TTC549 (cell line): ENCODE data around the gene PRSS48.
"Not testable (repeated sequence)": the region's sequence is repeated elsewhere in the genome, so short reads cannot be mapped to it uniquely, and the experiment has no call there.

Experiments
- FAIRE-seq: peaks from 2 replicates; lab custom pipeline; 2012; peaks lifted over from hg19 to GRCh38; lab: Jason Lieb, UNC

The PRSS48 gene

DNA sequence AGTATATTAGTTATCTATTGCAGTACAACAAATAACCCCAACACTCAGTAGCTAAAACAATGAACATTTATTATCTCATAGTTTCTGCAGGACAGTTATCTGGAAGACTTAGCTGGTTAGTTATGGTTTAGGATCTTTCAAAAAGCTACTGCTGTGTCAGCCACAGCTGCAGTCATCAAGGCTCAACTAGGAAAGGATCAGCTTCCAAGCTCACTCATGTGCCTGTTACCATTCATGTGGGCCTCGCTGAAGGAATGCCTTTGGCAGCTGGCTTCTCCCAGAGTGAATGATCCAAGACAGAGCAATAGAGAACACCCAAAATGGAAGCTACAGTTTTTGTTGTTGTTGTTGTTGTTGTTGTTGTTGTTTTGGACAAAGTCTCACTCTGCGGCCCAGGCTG, 13.5 kb upstream of the PRSS48 start:
- FAIRE-seq, result no peak

DNA sequence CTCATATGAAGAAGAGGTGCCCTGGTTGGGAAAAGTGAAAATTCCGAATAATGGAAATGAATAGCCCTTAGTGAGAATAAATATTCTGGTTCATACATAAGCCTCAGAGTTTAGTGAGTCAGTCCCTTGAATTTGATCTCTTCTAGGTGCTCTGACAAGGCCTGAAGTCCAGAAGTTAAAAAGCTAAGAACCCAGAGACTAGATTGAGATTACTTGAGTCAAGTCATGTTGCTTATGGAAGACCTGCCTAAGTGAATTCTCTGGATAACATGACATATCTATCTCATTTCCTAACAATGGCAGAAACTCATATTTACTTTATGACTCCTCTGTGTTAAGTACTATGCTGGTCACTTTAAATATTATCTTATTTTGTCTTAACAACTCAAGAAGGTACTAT, 10.5 kb upstream of the PRSS48 start:
- no peak for FAIRE-seq

DNA sequence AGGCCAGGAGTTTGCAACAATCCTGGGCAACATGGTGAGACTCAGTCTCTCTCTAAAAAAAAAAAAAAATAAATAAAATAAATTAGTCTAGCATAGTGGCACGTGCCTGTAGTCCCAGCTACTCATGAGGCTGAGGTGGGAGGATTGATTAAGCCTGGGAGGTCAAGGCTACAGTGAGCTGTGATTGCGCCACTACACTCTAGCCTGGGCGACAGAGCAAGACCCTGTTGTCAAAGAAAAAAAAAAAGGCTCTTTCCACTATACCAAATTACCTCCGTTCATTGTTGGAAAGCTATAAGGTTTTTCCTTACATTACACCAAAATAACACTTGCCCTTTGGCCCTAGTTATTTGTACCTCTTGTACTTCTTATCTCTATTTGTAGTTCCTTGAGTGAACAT, 9.9 kb upstream of the PRSS48 start:
- FAIRE-seq, result no peak

DNA sequence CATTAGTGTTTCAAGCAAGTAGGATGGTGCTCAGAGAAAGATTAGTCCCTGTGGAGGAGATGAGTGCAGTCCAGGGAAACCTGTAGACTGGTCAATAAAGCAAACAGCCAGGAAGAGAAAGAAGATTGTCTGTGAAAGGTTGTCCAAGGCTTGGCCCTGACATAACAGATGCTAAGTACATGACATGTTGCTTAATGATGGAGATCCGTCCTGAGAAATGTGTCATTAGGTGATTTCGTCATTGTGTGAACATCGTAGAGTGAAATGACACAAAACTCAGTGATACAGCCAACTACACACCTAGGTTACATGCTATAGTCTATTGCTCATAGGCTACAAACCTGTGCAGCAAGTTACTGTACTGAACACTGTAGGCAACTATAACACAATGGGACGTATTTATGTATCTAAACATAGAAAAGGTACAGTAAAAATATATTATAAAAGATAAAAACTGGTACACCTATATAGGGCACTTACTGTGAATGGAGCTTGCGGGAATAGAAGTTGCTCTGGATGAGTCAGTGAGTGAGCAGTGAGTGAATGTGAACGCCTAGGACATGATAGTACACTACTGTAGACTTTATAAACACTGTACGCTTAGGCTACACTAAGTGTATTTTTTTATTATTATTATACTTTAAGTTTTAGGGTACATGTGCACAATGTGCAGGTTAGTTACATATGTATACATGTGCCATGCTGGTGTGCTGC, 9.0 kb upstream of the PRSS48 start:
- FAIRE-seq, result no peak

DNA sequence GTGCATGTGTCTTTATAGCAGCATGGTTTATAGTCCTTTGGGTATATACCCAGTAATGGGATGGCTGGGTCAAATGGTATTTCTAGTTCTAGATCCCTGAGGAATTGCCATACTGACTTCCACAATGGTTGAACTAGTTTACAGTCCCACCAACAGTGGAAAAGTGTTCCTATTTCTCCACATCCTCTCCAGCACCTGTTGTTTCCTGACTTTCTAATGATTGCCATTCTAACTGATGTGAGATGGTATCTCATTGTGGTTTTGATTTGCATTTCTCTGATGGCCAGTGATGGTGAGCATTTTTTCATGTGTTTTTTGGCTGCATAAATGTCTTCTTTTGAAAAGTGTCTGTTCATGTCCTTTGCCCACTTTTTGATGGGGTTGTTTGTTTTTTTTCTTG, 8.1 kb upstream of the PRSS48 start:
- not testable (repeated sequence) for FAIRE-seq

DNA sequence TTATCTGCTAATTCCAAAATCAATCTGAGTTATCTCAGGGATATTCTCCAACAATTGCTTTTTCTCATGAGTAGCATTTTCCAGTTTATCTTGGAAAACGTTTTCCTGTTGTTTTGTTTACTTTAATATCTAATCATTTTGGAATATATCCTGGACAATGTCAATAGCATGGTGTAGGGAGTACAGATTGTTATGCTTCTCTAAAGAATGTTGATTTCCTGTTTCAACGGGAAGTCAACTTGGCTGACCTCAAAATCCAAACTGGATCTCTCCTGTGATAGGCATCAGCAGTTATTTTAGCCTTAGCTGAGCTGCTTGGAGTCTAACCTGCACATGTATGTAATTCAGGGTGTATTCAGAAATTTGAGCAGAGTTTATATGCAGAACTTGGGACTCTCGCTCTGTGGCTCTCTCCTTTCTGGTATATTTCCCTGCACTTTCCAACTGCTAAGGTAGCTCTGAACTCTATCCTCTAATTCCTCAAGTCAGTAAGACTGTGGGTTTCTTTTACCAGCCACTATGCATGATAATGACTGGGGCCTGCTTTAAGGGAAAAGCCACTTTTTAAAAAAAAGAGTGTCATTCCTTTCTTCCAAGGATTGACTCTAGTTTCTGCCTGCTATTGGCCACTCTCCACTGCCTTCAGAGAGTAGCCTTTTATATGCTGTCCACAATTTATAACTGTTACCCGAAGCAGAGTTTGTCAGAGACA, 7.7 kb downstream of the PRSS48 start:
- FAIRE-seq, result no peak

DNA sequence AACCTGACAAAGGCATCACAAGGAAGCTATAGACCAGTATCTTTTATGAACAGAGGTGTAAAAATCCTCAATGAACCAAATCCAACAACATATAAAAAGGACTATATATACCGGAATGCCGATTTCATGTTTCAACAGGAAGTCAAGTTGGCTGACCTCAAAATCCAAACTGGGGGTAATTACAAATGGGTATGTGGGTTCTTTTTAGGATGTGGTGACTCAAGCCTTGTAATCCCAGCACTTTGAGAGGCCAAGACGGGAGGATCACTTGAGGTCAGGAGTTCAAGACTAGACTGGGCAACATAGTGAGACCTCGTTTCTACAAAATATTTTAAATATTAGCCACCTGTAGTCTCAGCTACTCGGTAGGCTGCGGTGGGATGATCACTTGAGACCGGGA, 10.4 kb downstream of the PRSS48 start:
- no peak for FAIRE-seq

DNA sequence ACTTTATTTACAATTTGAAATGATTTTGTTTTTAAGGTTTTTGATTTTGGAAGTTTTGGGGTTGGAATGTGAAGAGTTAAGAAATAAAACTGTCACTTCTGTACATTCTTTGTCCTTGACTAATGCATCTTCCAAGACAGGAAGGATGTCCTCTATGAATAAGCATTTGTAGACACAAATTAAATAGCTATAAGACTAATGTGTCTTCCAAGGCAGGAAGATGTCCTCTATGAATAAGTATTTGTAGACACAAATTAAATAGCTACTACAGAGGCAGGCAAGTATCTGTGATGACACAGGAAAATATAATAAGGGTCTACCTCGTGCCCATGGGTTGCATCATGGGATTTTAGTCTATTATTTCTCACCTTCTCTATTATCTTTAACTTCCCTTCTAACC, 14.5 kb downstream of the PRSS48 start:
- FAIRE-seq, result no peak

DNA sequence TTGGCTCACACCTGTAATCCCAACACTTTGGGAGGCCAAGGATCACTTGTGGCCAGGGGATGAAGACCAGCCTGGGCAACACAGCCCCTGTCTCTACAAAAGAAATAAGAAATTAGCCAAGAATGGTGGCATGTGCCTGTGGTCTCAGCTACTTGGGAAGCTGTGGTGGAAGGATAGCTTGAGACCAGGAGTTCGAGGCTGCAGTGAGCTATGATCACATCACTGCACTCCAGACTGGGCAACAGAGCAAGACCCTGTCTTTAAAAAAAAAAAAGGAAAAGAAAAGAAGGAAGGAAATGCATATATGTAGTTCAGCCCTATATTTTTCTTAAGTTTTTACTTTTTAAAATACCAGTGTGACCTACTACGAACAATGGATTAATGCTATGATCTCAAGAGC, 15.1 kb downstream of the PRSS48 start:
- no peak for FAIRE-seq

DNA sequence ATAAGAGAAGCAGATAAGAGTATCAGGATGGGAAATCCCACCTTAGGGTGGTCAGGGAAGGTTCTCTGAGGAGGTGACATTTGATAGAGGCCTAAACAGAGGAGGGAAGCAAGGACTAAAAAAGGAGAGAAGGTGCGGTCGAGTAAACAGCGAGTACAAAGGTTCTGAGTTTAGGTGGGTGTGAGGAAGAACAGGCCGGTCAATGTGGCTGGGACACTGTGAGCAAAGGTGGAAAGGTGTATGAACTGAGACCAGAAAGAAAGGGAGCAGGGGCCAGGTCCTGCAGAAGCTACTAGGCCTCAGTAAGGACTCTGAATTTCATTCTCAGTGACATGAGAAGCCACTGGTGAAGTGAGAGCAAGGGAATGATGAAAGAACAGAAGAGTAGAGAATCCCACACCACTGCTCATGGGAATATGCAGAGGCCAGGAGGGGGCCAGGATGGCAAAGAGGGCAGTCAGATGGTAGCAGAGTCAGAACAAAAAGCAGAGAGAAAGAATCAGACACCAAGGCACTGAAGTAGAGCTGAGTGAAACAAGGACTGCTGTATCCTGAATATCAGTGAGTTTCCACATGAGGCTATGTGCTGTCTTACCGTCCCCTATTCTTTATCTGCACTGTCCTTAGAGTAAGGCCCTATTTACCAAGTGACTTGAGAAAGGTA, 18.0 kb downstream of the PRSS48 start:
- no peak for FAIRE-seq

DNA sequence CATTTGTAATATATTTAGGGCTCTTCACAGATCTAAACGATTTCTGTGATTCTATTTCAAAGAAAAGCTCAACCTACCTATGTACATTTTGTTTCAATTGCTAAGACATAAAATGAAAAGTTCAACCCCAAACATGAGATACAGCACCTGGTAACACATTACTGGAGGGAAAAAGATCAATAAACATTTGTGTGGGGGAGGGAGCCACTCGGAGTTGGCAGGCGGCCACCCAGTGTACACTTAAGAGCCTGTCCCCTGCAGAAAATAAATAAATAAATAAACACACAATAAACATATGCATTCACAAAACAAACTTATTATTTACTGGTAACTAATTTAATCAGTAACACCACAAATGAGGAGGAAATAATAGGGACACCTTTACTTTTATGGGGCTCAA, 19.3 kb downstream of the PRSS48 start:
- FAIRE-seq, result no peak

DNA sequence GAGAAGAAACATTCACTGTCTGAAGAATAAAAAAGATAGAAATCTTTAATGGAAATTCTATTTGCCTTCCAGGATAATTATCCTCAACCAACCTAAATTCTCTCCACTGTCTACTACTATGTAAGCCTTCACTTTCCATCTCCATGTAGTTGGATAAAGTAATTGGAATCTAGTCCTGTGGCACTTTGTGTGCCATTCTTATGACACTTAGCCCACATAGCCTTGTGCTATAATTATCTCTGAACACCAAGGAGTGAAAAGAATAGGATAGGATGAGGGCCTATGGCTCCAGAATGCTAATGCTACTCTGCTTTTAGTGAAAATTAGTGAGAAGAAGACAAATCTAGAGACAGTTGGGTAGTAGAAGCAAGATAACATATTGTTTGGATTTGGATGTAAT, 20.2 kb downstream of the PRSS48 start:
- no peak for FAIRE-seq

DNA sequence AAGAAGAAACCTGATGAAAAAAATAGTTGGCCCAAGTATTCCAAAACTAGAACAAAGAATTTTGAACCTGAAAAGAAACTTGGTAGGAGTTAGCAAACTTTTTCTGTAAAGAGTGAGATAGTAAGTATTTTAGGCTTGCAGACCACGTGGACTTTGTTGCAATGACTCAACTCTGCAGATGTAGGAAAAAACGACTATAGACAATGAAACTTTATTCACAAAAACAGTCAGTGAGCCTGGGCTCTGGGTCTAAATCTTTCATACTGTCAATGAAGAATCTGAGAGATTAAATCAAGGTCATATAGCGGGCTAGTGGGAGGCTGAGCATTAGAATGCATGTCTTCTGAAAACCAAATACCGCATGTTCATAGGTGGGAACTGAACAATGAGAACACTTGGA, 25.5 kb downstream of the PRSS48 start:
- no peak for FAIRE-seq

DNA sequence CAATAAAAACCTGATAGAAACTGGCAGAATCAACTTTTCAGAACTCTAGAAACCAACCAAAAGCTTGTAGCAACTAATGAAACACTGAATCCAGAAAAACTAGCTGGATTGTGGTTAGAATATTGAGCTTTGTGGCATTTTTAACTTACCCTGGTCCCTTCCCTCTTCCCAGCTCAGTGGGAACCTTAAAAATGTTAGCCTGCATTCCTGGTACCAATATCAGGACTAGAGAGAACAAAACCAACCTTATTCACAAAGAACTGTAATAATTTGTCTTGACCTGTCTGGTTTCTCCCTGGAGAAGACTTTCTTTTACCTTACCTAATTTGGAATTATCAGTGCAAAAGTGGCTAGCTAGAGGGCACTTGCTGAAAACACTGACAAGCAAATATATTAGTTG, 27.3 kb downstream of the PRSS48 start:
- FAIRE-seq, result no peak

DNA sequence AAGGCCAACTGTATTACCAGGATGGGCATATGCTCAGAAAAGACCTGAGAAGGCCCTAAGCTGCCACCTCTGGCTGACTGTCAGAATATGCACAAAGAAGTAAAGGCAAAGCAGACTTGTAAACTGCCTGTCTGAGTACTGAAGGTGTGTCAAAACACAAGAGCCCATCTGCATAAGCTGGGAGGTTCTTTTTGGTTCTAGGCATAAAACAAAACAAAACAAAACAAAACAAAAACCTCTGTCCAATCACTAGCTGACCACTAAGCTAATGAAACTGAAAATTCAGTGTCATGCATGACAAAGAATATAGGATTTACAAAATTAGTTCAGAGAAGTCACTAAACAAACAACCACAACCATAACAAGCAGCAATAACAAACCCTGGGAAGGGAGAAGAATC, 27.8 kb downstream of the PRSS48 start:
- no peak for FAIRE-seq

DNA sequence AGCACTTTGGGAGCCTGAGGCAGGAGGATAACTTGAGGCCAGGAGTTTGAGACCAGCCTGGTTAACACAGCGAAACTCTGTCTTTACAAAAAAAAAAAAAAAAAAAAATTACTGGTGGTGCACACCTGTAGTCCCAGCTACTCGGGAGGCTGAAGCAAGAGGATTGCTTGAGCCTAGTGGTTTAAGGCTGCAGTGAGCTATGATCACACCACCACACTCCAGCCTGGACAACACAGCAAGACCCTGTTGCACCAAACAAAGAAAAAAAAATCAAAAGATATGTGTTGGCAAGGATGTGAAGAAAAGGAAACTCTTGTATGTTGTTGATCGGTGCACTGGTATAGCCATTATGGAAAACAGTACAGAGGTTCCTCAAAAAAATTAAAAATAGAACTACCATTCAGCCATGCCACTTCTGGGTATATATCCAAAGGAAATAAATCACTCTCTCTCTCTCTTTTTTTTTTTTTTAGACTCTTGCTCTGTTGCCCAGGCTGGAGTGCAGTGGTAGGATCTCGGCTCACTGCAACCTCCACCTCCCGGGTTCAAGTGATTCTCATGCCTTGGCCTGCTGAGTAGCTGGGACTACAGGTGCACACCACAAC, 33.3 kb downstream of the PRSS48 start:
- no peak for FAIRE-seq

DNA sequence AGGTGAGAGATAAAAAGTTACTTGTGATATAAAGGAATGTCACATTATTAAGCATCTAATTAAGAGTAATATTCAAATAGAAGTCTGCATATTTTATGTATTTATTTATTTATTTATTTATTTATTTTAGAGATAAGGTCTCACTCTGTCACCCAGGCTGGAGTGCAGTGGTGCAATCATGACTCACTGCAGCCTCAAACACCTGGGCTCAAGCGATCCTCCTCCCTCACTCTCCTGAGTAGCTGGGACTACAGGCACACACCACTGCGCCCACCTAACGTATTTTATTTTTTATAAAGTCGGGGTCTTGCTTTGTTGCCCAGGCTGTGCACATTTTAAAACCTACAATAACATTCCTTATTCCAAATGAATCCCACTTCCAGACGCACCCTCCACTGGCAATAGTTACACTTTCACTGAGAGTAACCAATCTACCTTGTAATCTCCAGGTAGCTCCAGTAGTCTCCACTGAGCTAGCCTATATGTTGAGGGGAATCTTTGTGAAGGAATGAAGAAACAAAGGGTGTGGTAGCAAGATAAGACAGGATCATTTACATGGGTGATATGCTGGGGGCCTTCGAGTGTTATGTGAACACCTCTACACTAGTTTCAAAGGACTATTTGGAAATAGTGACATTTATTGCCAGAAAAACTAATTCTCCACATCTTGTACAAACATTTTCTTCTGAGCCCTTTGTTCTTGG, 36.5 kb downstream of the PRSS48 start:
- no peak for FAIRE-seq

DNA sequence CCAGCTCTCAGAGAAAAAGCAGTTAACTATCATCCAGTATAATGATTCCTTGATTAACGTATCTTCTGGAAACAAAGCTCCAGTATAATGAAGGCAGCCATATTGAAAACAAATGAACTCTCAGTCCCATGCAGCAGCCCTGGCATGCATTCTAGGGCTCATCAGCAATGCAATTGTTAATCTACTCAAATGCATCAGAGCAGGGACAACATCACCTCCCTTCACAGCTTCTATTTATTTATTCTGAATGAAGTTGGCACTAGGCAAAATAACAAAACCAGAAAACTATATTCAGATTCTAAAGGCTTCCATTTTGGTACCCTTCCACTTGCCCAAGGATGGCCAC, 37.0 kb downstream of the PRSS48 start:
- no peak for FAIRE-seq

DNA sequence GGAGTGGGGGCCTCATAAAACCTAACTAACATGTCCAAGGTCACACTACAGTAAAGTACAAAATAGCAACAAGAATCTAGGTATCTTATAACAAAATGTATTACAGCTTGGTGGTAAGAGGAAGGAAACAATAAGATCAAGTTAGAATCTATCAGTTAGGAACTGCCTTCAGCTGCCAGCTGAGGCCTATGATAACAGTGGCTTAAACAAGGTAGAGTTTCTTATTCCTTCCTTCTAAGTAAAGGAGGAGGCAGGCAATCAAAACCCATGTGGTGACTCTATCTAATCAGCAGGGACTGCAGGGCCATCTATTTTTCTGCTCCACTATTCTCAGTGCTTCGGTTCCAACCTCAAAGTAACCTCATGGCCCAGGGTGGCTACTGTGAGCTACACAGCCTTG, 37.5 kb downstream of the PRSS48 start:
- no peak for FAIRE-seq

DNA sequence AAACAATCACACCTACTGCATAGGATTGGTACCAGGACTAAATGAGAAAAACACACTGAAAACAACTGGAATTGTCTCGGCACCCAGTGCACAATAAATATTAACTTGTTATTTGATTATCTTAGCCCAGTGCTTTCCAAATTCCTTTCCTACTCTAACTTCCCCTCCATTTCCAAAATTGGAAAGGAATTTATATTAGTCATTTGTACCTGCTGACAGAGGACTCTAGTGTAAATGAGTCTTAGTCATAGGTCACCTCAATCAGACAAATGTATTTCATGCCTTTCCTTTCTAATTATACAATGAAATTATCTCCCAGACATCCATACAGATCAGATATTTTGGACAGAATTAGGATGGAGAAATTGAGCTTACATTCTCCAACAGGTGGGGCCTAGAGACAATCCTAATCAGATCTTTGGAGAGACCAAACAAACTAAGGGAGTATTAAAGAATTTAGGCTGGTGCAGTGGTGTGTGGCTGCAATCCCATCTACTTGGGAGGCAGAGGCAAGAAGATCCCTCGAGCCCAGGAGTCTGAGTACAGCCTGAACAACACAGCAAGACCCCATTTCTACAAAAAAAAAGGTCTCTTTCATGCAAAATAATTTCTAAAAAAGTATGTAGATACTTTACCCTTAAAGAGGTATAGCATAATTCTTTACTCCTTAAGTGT, 38.4 kb downstream of the PRSS48 start:
- no peak for FAIRE-seq

DNA sequence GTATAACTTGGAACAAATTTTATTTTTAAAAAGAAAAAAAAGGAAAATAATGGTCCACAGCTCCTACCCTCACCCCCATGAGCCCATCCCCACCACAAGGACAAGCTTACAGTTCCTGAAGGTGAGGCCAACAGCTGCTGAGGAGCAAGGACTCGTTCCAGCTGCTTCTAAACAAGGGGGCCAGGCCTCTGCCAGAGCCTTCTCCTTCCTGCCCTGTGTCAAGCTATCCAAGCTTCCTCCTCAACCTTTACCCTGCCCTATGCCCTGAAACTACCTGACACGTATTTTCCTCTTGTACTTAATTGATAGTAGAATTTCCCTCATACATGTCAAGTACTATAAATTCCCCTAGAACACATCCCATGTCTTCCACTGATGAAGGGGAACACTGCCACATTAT, 39.7 kb downstream of the PRSS48 start:
- FAIRE-seq, result no peak

DNA sequence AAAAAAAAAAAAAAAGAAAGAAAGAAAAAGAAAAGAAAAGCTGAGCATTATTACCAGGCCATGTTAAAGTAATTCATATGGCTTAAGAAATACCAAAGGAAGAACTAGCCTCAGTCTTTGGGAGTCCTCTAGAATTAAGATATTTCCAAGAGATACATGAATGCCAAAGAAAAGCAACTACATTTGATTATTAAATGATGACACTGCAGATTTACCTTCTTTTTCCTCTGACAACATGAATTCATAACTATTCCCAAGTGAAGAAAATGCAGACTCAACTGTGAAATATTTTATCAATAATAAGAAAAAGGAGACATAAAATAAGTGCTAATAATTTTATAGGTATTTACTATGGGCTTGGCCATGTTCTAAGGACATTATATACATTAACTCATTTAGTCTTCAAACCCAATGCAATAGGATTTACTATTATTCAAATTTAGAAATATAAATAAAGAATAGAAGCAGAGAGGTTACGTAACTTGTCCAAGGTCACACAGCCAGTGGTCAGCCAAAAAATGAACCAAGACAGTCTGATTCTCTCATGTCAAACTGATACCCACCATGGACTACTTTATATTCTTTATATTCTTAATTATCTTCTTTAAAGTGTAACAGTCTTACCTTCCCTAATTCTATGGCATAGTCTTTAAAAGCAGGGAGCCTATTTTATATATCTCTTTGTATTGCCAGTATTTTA, 41.5 kb downstream of the PRSS48 start:
- FAIRE-seq, result no peak
